GM12873 (cell line): Measurements from ENCODE around the gene CACYBP.

Experiments used
- TF ChIP-seq, protein P1 (sequence below): IDR thresholded peaks from 2 replicates; pipeline ENCODE4 v1.5.1; 2012; ENCODE audit warnings: low read depth, mild to moderate bottlenecking, moderate library complexity, low read length, control low read depth; ENCODE audit not compliant: insufficient read depth; ENCODE audit errors: missing control alignments

Gene CACYBP

DNA sequence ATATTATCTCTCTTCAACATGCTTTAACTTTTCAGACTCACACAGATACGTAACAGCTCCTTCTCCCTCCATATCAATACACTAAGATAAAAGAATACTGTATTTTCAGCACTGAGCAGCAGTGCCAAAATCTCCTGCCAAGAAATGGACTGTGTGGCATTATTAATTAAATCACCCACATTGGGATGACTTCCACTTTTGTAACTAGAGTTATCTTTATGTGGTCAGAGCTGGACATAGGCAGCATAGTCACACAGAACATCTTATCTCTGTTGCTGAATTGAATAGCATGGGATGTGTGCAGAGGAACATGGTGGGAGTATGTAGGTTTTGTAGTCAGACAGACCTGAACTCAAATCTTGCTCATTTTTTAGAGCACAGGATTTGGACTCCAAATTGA is 41.4 kb upstream of the CACYBP start:
- TF ChIP-seq, protein P1, sequence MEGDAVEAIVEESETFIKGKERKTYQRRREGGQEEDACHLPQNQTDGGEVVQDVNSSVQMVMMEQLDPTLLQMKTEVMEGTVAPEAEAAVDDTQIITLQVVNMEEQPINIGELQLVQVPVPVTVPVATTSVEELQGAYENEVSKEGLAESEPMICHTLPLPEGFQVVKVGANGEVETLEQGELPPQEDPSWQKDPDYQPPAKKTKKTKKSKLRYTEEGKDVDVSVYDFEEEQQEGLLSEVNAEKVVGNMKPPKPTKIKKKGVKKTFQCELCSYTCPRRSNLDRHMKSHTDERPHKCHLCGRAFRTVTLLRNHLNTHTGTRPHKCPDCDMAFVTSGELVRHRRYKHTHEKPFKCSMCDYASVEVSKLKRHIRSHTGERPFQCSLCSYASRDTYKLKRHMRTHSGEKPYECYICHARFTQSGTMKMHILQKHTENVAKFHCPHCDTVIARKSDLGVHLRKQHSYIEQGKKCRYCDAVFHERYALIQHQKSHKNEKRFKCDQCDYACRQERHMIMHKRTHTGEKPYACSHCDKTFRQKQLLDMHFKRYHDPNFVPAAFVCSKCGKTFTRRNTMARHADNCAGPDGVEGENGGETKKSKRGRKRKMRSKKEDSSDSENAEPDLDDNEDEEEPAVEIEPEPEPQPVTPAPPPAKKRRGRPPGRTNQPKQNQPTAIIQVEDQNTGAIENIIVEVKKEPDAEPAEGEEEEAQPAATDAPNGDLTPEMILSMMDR, result no peak

DNA sequence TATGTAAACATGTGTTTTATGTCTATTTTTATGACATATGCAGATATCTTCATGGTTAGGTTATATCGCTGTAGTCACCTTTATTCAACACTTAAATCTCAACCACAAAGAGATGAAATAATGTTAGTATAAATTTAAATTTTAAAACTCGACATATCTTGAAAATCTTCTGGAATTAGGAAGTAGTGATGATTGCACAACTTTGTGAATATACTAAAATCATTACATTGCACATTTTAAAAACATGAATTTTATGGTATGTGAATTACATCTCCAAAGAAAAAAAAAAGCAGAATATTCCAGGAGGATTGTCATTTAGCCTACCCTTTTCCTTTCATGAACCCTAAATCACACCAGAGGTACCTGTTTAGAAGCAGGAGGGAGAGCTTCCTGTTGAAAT is 39.4 kb upstream of the CACYBP start:
- TF ChIP-seq, protein P1, result no peak

DNA sequence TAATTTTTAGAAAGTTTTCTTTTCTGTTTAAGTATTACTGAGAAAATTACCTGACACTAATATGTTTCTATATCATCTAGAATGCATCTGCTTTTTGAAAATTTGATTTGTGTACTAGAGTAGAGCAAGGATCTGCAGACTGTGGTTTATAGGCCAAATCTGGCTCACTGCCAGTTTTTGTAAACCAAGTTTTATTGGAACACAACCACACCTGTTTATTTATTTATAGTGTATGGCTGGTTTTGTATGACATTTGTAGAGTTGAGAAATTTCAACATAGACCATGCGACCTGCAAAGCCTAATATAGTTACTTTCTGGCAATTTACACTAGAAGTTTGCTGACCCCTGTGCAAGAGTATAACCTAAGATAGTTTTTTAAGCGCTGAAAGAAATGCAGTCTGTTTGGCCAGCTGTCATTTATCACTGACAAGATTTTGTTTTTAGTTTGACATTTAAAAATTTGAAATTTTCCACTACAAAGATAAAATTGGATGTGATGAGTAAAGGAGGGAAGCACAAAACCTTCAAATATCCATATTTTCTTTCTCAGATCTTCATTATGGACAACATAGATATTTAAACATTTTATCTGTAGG is 36.1 kb upstream of the CACYBP start:
- TF ChIP-seq, protein P1, result no peak

DNA sequence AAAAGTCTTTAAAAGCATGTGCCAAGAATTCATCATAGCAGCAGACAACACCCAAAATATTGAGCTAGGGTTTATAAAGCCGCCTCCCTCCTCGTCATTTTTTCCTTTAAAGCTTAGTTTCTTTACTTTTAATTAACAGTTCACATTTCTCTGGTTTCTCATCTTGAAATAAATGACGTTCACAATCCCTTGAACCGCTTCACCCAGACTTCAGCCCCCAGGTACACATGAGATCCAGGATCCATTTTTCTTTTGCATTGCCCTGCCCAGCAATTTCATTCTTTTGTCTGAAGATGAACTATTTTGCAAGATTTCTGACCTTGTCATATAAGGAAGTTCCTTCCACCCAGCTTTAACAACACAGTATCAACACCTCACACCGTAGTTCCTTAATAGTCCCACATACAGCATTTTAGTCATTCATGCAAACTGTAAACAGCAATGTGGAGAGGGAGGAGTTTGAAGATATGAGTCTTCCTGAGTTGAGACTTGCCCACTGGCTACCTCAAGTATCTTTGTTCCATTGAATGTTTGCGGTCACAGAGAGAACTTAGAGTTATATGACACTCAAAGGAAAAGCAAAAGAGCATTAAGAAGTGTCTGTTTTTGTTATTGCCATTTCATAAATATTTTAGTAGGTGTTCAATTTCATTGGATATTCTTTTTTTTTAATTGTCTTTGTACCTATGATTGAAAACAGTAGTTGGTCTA is 35.3 kb upstream of the CACYBP start:
- TF ChIP-seq, protein P1, result no peak

DNA sequence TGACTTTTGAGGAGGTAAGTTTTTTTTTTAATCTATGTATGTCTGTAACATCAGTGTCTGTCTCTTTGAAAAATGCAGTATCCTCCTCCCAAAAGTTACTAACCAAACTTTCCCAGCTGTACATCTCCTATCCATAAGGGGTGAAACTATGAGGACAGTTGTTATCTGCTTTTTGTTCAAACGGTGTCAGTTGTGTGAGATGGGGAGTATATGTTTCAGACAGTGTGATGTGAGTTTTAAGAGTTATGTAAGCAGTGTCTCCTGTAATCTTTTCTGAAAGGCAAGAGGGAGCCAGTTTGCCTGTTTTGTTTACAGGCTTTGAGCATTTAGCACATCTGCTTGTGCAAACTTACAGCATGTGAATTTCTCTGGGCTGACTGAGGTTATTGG is 34.8 kb upstream of the CACYBP start:
- TF ChIP-seq, protein P1, result no peak

DNA sequence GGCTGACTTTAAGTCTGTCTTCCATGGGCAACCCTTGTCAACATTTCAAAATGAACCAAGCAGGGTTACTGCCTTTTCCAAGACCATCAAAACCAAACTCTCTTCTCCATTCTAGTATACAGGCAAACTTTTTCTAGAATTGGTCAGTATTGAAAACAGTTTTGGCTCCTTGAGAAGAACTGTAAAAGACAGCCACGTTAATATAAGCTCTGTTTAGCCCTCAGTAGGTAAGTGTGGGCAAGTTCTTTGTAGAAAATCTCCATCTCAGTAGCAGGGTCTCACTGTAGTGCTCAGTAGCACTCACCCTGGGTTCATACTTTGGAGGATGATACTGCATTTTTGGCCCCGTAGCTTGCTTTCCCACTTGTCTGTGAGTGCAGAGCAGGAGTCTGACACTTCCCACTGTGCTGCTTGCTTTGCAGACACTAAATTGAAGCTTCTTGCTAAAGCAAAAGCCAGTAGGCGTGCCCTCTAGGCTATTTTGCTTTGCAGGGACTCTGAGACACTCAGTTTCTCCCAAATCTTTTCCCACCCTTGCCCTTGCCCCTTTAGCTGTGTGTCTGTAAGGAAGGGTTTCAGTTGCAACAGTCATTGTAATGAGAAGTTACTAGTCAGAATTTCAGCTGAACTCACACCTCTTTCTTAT is 34.3 kb upstream of the CACYBP start:
- TF ChIP-seq, protein P1, result no peak

DNA sequence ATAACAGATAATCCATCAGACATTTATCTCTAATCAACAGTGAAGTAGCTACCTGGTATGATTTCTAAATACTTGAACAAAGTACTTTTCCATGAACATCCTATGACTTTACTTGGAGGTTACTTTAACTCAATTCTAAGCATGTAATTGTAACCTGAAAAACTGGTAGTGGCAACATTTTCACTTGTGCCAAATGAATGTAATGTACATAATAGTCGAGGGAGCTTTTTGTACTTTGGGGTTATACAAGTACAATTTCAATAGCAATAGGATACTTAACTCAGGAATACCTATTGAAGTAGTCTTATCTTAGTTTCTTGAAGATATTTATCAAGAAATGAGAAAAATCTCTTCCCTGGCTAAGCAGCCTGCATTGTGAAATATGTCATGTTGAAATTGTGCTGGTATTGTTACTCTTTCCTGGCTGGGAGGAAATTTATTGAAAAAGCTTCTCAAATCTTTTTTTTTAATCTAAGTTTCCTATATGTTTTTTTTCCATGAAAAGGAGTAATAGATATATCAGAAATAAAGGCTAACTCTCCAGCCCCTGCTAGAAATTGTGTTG is 33.7 kb upstream of the CACYBP start:
- TF ChIP-seq, protein P1, result no peak
